GM18909 (cell line): ENCODE measurements around the gene SEC23A.
A peak's percentile ranks its signal among the peaks of the same experiment; 100 is the strongest.
"Not testable (repeated sequence)": the region's sequence is repeated elsewhere in the genome, so short reads cannot be mapped to it uniquely, and the experiment has no call there.

ENCODE experiments used
- ATAC-seq: cut with Tn5 transposase; IDR thresholded peaks from one replicate; pipeline ENCODE4 v1.9.1; 2021; ENCODE audit warnings: mild to moderate bottlenecking; ENCODE audit not compliant: unreplicated experiment, poor library complexity

Gene SEC23A

GRCh38 chr14:39094515-39094914 is 8.5 kb downstream of the SEC23A start:
- ATAC-seq: no peak

GRCh38 chr14:39091716-39092115 is 11.3 kb downstream of the SEC23A start:
- ATAC-seq: no peak

DNA sequence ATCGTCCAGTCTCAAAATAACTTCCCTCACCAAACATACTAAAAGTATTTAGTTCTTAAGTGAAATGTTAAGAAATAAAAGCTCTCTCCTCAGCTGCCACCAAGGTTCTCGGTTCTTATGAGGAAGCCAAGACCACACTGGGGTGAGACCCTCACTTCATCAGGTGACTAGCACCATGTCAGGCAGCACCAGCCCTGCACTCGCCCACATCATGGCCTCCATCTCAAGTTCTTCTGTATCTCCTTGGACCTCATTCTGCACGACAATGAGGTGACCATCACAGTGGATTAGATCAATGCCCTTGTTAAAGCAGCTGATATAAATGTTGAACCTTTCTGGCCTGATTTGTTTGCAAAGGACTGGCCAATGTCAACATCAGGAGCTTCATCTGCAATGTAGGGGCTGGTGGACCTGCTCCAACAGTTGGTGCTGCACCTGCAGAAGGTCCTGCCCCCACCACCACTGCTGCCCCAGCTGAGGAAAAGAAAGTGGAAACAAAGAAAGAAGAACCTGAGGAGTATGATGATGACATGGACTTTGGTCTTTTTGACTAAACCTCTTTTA is 12.4 kb downstream of the SEC23A start:
- ATAC-seq: no peak

DNA sequence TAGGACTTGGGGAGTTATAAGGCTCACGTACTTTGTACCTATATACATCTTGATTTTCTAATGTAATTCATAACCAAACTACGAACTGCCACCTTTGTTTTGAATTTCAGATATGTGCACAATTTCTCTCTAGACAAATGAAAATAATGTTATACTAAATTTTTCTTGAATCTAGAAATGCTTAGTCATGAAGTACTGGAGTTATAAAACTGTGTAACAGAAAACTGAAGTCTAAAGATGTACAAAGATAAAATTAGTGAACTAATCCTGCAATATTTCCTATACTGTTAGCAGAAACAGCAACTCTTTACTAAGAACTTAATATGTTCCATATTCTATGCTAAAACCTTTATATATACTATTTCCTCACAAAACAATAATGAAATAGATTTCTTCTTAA is 15.5 kb downstream of the SEC23A start:
- no peak for ATAC-seq

- ATAC-seq: no peak
Observed at GRCh38 chr14:39085933-39086332, 17.1 kb downstream of the SEC23A start.

DNA sequence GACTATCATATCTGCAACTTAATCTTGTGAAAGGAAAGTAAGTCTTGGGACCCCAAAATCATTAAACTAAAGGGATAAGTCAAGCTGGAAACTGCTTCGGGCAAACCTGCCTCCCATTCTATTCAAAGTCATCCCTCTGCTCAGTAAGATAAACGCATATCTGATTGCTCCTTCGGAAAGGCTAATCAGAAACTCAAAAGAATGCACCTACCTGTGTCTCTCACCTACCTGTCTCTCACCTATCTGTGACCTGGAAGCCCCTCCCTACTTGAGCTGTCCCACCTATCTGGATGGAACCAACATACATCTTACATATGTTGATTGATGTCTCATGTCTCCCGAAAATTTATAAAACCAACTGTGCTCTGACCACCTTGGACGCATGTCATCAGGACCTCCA is 19.9 kb downstream of the SEC23A start:
- no peak for ATAC-seq

GRCh38 chr14:39080886-39081285 is 22.1 kb downstream of the SEC23A start:
- no peak for ATAC-seq

DNA sequence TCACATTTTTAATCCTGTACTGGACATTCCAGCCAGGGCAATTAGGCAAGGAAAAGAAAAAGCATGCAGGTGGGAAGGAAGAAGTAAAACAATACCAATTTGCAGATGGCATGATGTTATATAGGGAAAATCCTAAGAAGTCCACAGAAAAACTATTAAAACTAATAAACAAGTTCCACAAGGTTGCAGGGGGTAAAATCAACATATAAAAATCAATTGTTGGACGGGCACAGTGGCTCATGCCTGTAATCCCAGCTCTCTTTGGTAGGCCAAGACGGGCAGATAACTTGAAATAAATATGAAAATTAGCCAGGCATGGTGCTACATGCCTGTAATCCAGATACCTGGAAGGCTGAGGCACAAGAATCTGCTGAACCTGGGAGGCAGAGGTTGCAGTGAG is 31.9 kb downstream of the SEC23A start:
- no peak for ATAC-seq

DNA sequence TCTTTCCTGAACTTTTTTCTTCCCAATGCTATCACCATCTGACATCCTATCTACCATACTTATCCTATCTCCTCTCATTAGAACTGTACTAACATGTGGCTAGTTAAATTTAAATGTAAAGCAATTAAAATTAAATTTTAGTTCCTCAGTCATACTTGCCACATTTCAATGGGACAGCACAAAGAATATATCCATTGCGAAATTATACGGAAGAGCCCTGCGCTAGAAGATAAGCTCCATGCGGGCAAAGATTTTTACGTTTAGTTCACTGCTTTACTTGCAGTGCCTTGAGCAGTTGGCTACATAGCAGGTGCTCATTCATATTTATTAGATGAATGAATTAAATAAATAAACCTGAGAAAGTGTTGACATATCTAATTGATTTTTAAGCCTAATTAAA is 33.1 kb downstream of the SEC23A start:
- ATAC-seq: no peak

DNA sequence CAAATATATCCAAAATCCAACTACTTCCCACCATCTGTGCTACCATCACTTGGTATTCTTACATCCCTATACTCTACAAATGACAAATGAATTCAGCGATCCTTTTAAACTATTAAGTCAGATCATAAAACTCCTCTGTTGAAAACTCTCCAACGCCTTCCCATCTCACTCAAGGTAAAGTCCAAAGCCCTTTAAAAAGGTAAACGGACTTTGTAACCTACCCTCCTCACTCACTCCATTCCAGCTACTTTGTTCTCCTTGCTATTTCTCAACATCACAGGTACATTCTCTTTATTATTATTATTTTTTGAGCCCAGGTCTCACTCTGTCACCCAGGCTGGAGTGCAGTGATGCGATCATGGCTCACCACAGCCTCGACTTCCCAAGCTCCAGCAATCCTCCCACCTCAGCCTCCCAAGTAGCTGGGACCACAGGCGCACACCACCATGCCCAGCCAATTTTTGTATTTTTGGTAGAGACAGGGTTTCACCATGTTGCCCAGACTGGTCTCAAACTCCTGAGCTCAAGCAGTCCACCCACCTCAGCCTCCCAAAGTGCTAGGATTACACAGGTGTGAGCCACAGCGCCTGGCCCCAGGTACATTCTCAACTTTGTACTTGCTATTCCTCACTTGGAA is 33.7 kb downstream of the SEC23A start:
- ATAC-seq: not testable (repeated sequence)

DNA sequence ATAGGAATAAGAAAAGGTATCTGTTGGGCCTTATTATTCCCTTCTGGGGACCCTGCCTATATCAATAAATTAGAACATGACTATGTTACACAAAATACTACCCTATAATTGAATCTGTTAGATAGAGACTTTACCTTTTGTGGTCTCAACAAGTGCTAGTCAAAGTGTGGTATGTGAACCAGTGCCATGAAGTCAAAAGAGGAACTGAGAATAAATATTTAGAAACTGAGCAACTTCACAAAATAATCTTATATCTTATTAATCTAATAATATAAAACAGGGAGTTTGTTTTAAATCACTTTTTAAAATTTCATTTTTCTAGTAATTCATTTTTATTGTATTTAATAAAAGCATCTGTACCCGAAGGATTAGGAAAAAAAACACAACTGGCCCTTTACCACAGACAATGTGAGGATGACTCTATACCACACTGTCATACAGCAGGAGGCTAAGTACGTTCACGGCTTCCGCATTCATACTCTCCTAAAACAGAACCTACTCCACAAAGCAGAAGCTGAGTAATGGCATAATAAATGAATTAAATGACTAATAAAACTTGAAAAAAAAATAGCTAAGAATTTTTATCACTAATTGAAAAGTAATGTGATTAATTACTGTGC is 42.1 kb downstream of the SEC23A start:
- peak; percentile 99 for ATAC-seq

DNA sequence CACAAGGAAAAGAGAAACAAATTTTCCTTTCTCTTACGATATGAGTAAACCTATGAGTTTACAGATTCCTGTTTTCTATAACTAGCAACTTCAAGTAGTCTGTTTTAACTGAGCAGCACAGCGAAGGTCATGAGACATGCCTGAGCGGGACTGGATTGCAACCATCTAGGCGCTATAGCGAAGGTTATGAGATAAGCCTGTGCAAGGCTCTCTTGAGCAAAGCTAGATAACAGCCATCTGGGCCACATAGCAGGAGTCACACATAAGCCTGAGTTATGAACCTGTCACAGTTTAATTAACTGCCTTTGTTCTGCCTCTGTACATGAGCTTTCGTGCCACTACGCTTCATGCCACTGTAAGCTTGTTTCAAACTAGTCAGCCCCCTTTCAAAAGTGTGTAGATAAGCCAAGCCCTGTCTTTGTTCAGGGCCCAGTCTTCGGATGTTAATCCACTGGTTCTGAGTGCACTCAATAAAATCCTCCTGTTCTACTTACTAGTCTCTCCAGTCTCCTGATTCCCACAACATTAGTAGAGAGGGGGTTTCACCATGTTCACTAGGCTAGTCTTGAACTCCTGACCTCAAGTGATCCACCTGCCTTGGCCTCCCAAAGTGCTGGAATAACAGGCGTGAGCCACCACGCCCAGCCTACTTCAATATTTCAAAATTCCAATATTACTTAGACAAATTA is 47.1 kb downstream of the SEC23A start:
- ATAC-seq: no peak

GRCh38 chr14:39052869-39053454 is 50.1 kb downstream of the SEC23A start:
- ATAC-seq: not testable (repeated sequence)

DNA sequence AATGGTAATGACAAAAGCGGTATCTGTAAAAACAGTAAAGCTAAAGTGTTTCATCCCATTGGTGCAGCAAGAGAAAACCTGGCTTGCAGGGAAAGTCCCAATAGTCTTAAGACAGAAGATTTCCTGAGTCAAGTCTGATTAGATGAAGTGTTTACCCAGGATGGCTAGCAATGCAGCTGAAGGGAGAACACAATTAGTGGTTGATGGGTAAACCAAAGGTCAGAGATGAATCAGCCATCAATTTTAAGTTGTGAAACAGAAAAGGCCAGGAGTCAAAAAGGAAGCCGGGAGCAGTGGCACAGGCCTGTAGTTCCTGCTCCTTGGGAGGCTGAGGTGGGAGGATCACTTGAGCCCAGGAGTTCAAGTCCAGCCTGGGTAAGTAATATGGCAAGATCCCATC is 52.6 kb downstream of the SEC23A start:
- peak; percentile 47 for ATAC-seq

DNA sequence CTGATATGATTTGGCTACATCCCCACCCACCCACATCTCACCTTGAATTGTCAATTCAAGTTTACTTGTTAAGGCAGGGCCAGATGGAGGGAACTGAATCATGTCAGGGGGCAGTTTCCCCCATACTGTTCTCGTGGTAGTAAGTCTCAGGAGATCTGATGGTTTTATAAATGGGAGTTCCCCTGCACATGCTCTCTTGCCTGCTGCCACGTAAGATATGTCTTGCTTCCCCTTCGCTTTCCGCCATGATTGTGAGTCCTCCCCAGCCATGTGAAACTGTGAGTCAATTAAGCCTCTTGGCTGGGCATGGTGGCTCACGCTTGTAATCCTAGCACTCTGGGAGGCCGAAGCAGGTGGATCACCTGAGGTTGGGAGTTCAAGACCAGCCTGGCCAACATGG is 57.1 kb downstream of the SEC23A start:
- ATAC-seq: peak; percentile 63

DNA sequence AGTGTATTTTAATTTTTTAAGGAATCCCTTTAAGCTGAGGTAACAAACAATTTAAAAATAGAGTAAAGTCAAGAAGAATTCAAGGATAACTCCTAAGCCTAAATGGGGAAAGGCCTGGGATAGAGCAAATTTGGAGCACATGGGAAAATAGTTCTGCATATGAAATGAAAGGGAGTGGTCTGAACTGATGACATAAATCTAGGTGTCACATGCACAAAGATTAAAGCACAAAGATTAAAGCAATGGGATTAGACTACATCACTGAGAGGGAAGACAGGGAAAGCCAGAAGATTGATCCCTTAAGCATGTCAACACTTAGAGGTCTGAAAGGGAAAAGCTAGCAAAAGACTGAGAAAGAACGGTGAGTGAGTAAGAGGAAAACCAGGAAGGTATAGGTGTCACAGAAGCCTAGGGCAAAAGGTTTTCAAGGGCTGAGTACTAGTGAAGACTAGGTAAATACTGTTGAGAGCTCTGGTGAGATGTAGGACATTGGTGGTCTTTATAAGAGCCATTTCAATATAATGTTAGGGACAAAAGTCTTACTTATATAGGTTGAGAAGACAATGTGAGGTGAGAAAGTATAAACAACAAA is 59.6 kb downstream of the SEC23A start:
- no peak for ATAC-seq

DNA sequence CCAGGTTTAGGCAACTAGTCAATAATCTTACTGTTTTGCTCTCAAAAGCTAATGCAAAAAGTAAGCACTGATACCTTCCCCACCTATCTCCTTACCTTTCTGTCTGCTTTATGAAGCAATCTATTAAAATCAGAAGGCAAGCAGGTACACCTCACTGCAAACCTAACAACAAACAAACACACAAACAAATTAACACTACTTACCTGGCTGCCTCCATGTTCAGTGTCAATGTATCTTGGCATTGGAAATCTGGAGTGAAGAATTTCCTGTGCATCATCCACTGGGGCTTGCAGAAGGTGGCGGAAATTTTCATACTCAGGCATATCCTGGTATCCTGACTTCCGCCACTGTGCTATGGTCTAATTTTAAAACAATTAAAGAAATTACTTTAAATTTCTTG is 62.5 kb downstream of the SEC23A start:
- no peak for ATAC-seq

GRCh38 chr14:39038542-39038941 is 64.5 kb downstream of the SEC23A start:
- ATAC-seq: peak; percentile 64

DNA sequence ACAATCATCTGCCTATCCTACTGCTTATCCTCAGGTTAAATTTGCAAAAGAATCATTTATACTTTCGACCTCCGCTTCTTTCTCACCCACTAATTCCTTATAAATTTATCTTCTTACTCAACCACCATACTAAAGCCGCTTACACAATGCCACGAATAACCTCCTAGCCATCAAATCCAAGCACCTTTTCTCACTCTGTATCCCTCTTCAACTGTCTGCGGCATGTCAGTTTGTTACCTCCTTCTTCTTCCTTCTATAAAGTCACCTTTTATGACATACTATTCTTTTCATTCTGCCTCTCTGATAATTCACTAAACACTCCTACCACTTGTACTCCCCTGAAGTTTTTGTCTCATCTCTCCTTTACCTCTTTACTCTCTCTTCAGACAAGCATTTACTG is 66.3 kb downstream of the SEC23A start:
- ATAC-seq: no peak

GRCh38 chr14:39035336-39035735 is 67.7 kb downstream of the SEC23A start:
- ATAC-seq: no peak
